Iris pigment epithelial cell (primary cell): Measurements from ENCODE around the gene FASTKD3.

Experiments
- DNase-seq: peaks from one replicate; pipeline ENCODE4 v3.0.0-alpha.2; 2011; ENCODE audit warnings: low read depth

The FASTKD3 gene

DNA sequence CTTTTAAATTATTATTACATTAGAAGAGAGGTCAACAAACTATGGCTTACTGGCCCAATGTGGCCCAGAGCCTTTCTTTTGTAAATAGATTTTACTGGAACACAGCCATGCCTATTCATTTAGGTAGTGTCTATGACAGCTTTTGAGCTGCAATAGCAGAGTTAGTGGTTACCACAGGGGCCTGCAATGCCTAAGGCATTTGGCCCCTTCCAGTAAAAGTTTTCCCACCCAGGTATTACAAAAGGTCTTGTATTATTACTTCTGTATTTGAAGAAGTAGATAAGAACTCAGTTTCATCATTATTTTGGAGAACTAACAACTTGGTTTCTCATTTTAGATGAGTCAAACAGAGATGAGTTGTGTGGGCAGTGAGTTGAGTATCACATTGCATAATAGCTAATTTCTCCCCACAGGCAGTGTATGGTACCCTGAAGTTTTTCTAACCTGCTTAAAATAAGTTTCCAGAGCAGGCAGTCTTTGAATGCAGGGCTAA, 9.6 kb upstream of the FASTKD3 start:
- DNase-seq, result peak; percentile 83

GRCh38 chr5:7877851-7878250, 9.0 kb upstream of the FASTKD3 start:
- peak; percentile 78 for DNase-seq

GRCh38 chr5:7876867-7877266, 8.0 kb upstream of the FASTKD3 start:
- peak; percentile 64 for DNase-seq

GRCh38 chr5:7875151-7875550, 6.3 kb upstream of the FASTKD3 start:
- no peak for DNase-seq

GRCh38 chr5:7874639-7875038, 5.8 kb upstream of the FASTKD3 start:
- no peak for DNase-seq

GRCh38 chr5:7873216-7873615, 4.4 kb upstream of the FASTKD3 start:
- no peak for DNase-seq

GRCh38 chr5:7872517-7873130, 3.8 kb upstream of the FASTKD3 start:
- no peak for DNase-seq

DNA sequence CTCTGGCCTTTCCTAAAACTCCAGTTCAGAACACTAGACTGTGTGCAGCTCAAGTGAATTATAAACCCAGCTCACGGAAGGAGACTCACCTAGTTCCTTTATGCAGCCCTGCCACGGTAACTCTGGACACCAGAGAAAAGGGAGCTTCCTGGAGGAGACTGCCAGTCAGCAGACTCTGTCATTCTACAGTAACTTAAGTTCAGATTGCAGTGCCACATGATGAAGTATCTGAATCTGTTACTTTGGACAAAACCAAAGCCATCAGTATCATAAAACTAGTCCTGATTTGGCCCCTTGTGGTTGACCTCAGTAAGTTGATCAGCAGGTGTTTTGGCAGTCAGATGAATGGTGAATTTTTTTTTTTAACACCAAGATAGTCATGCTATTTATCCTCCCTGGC, 2.8 kb upstream of the FASTKD3 start:
- DNase-seq, result no peak

DNA sequence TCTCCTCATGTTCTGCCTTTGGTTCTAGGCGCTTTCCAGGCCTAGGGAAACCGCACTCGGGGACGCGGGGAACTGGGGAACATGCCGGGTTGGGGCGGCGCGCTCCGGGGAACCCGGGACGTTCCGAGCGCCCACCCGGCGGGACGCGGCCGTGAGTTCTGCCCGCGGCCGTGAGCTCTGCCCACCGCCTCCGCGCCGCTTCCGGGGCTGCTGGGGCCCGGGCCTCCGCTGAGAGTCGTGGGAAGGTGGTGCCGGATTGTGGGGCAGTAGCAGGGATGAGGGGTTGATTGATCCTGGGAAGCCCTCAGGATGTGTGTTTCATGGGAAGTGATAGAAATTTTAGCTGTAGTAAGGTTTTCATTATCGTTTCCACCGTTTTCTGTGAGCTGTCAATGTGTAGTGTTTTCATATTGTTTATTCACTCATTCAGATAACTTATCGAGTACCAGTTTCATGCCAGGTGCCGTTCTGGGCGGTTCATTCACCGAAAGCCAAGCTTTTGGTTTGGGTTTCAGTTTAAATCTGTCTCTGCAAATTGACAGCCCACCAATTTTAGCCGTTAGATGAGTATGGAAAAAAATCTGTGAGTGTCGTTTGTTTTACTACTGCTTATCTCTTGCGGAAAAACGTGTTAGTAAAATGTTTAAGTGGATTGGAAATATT, 774 bp upstream of the FASTKD3 start:
- no peak for DNase-seq

DNA sequence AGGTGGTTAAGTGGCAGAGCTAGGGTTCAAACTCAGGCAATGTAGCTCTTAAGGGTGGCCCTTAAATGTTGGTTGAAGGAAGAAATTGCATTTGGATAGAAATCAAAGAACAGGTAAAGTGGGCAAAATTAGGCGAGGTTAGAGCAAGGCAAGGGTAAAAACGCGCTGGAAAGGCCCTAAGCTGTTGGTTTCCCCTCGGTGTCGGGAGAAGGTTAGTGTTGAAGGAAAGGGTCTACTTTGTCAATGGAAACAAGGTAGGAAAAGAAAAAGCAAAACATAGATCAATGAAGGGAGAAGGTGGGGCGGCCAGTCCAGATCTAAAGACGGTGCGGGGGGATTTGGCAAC, 431 bp downstream of the FASTKD3 start:
- no peak for DNase-seq

DNA sequence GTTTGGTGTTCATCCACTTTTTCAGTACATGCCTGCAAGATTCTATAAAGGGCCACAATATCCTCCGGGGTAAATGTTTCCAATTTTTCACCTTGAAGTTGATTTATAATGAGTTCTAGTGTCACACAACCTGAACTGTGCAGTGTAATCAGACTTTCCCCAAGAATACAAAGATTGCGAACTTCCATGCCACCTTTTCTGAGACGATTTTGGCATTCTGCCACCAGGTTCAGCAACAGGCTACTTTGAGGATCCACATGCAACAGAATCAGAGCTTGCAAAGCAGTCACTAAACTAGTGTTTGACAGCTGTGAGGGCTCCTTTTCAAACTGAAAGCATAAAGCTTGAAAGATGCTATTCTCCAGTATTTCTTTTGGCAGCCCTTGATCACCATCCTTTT, 1.6 kb downstream of the FASTKD3 start:
- no peak for DNase-seq

GRCh38 chr5:7866196-7866595, 2.6 kb downstream of the FASTKD3 start:
- DNase-seq, result no peak

GRCh38 chr5:7857926-7858632, 10.8 kb downstream of the FASTKD3 start:
- no peak for DNase-seq

GRCh38 chr5:7857361-7857760, 11.5 kb downstream of the FASTKD3 start:
- no peak for DNase-seq

DNA sequence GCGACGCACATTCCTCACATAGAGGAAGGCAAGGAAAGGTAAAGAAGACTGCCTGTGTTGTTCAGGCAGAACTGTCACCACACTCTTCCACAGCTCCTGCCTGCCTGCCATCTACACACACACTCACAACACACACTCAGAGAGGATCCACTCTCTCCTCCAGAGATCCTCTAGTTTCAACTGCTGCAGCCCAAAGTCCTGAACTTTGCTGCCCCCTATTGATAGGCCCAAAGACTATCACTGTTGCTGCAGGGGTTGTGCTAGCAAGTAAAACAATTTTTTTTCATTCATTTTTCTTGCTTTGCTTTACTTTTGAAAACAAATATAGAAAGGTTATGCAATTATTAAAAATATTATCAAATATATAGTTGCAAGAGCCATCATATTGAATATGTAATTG, 12.0 kb downstream of the FASTKD3 start:
- peak; percentile 72 for DNase-seq

DNA sequence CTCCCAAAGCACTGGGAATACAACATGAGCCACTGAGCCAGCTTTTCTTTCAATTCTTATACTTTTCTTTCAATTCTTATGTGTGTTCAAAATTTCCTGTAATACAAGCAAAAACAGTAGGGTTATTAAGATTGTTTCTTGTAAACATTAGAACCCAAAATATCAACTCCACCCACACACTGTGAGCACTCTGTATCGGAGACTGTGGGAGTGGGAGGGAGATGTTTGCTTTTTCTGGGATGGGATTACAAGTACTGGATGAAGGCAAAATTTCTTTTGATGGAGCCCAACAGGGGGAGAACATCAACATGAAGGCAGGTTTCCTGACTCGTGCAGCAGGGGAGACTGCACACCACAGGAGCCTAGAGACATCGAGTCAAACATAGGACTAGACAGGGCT, 13.2 kb downstream of the FASTKD3 start:
- no peak for DNase-seq

GRCh38 chr5:7852988-7853387, 15.8 kb downstream of the FASTKD3 start:
- no peak for DNase-seq

- peak; percentile 67 for DNase-seq
Measured at GRCh38 chr5:7852542-7852941, 16.3 kb downstream of the FASTKD3 start.

- DNase-seq, result no peak
Measured at GRCh38 chr5:7851617-7852289, 17.1 kb downstream of the FASTKD3 start.

DNA sequence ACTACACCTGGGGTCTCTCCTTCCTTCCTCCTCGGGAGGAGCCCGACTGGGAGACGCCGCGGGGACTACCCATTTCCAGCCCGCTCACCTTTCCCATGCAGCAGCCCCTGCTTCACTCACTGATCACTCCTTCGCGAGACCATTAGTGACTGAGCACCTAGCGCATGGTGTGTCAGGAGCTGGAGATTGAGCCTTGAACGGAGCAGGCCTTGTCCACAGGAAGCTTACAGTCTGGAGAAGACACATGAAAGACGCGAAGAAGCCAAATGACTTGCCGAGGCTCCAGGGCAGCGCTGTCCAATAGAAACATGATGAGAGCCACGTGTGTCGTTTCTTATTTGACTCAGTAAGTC, 17.6 kb downstream of the FASTKD3 start:
- no peak for DNase-seq

GRCh38 chr5:7850395-7851239, 18.2 kb downstream of the FASTKD3 start, which contains the start of gene CFAP90:
Gene CFAP90 (minus strand): TSS chr5:7851133. CDS start chr5:7851021, 112 bp downstream.
- peak; percentile 57 for DNase-seq
